Fibroblast of lung (primary cell): Measurements from ENCODE around the gene DTYMK. TPM values are rescaled to one million over a fixed set of nuclear protein-coding genes. Genes with fewer than 3 reads are reported as not detected.

ENCODE experiments used
- DNase-seq, 2 donors: peaks; one replicate each; pipeline versions ENCODE4 v3.0.0 to v3.0.0-alpha.2; 2010; ENCODE audit warnings: low read depth in 2 of 2
- H2AFZ ChIP-seq: 2 replicates; pipeline ENCODE4 v1.5.1; 2012; ENCODE audit warnings: low read length, control low read depth, inconsistent platforms
- H3K27ac ChIP-seq: 2 replicates; pipeline ENCODE4 v1.5.1; 2011; ENCODE audit warnings: low read length, control low read depth; ENCODE audit not compliant: insufficient read depth
- H3K27me3 ChIP-seq: 2 replicates; pipeline ENCODE4 v1.5.1; 2011; ENCODE audit warnings: mild to moderate bottlenecking, low read length; ENCODE audit not compliant: control insufficient read depth, insufficient read depth
- H3K36me3 ChIP-seq: 2 replicates; pipeline ENCODE4 v1.5.1; 2011; ENCODE audit warnings: low read length; ENCODE audit not compliant: control insufficient read depth, insufficient read depth
- H3K4me1 ChIP-seq: 2 replicates; pipeline ENCODE4 v1.5.1; 2011; ENCODE audit warnings: low read length; ENCODE audit not compliant: control insufficient read depth, insufficient read depth; ENCODE audit errors: extremely low read depth
- H3K4me2 ChIP-seq: 2 replicates; pipeline ENCODE4 v1.5.1; 2011; ENCODE audit warnings: low read length, control low read depth; ENCODE audit not compliant: insufficient read depth; ENCODE audit errors: extremely low read depth
- H3K4me3 ChIP-seq, 4 experiments: fragments of 200-600 bp in 1 of 4; sonication (generic) in 1 of 4; replicated peaks in 1 of 4; 2 replicates each; pipeline ENCODE4 v1.5.1; 2011 to 2016; ENCODE audit warnings: low read length in 4 of 4, low read depth in 3 of 4, mild to moderate bottlenecking in 3 of 4, control low read depth in 2 of 4, inconsistent platforms in 1 of 4, mixed read lengths in 1 of 4; ENCODE audit not compliant: insufficient read depth in 1 of 4; ENCODE audit errors: control extremely low read depth in 1 of 4
- H3K79me2 ChIP-seq: 2 replicates; pipeline ENCODE4 v1.5.1; 2012; ENCODE audit warnings: mild to moderate bottlenecking, low read length, inconsistent platforms; ENCODE audit not compliant: control insufficient read depth, insufficient read depth
- H3K9ac ChIP-seq: 2 replicates; pipeline ENCODE4 v1.5.1; 2011; ENCODE audit warnings: mild to moderate bottlenecking, low read length, control low read depth; ENCODE audit not compliant: insufficient read depth
- H3K9me3 ChIP-seq: 2 replicates; pipeline ENCODE4 v1.5.1; 2012; ENCODE audit warnings: low read depth, low read length; ENCODE audit not compliant: control insufficient read depth, insufficient read depth
- H4K20me1 ChIP-seq: 2 replicates; pipeline ENCODE4 v1.5.1; 2011; ENCODE audit warnings: low read length; ENCODE audit not compliant: control insufficient read depth, insufficient read depth; ENCODE audit errors: extremely low read depth
- CTCF ChIP-seq, 2 donors: IDR thresholded peaks in 1 of 2; conservative IDR thresholded peaks in 1 of 2; 1 replicate in 1 of 2; 2 replicates in 1 of 2; pipeline ENCODE4 v1.5.1; 2011 to 2012; ENCODE audit warnings: low read length in 2 of 2, control low read depth in 1 of 2, inconsistent platforms in 1 of 2, low read depth in 1 of 2, mild to moderate bottlenecking in 1 of 2
- EZH2 ChIP-seq: IDR thresholded peaks from 2 replicates; pipeline ENCODE4 v1.5.1; 2012; ENCODE audit warnings: low read length, control low read depth, mild to moderate bottlenecking; ENCODE audit errors: missing control alignments
- polyA plus RNA-seq, 2 donors: library from polyadenylated mRNA; depleted of rRNA in 1 of 2; stranded (reverse) in 1 of 2; unstranded in 1 of 2; fragments of >200 nt; gene quantifications; 2 replicates each; pipeline ENCODE4 v1.2.1, GENCODE V29; 2011 to 2012; ENCODE audit warnings: missing spikeins in 1 of 2
- total RNA-seq: library from RNA; depleted of rRNA; stranded (reverse); fragments of >200 nt; gene quantifications from 2 replicates; pipeline ENCODE4 v1.2.1, GENCODE V29; 2014

The DTYMK gene
- total and polyA plus RNA-seq, 2 donors (not counting 1 experiment from before 2014, with no cell fraction given): 19.0 to 25.3 TPM

GRCh38 chr2:241657786-241658254 is 28.8 kb downstream of the DTYMK start:
- Histone ChIP-seq H3K9ac (no peak overlapping the region), H3K79me2 (no peaks in the 10 kb centered on the region), H3K4me2 (no peak overlapping the region), H3K4me1 (no peaks in the 10 kb centered on the region), H3K27me3 (no peaks in the 10 kb centered on the region), H2AFZ (no peak overlapping the region), H3K27ac (no peak overlapping the region), H3K9me3 (no peaks in the 10 kb centered on the region), H3K36me3 (peaks cover 30% of the 10 kb centered on the region), H3K4me3 (no peak overlapping the region), H4K20me1 (no peaks in the 10 kb centered on the region)
- no peak for DNase-seq
- TF ChIP-seq EZH2: no peak
- TF ChIP-seq CTCF (conservative IDR thresholded peaks at IDR 0.05 in 1 of 2, IDR thresholded peaks at IDR 0.05 in 1 of 2; ENCODE audit: low read depth in 1 of 2, low read length in 2 of 2): no peak

- no peaks in the 10 kb centered on the region for H3K27me3 ChIP-seq
Measured at GRCh38 chr2:241656190-241656741, 30.3 kb downstream of the DTYMK start.

DNA sequence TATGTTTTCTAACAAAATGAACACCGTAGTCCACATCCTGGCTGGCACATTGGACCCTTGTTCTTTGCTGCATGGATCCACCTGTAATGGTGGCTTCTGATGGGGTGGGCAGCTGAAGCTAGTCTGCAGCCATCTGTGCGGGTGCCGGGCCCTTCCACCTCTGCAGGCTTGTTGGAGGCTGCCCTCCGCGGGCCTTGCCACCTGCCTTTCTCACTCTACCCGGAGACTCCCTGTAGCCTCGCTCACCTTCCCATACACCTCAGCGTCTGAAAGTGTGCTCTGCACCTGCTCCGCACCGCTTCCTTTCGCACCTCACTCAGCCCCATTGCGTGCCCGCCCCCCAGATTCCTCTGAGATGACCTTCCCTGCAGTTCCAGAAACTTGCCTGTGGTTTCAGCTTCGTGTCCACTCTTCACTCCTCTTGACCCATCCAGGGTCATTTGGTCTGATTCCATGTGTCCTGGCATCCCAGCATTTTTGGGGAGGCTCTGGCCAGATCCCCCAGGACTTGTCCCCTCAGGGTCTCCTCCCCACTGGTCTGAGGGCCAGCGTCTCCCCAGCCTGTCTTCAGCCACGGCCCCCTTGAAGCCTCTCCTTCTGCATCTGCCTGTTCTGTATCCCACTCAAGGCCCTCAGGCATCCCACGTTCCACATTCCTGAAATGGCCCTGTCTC is 31.0 kb downstream of the DTYMK start:
- Histone ChIP-seq H2AFZ (no peak overlapping the region), H3K27ac (no peak overlapping the region), H3K36me3 (peaks cover 30% of the 10 kb centered on the region), H4K20me1 (no peaks in the 10 kb centered on the region), H3K4me3 (no peak overlapping the region), H3K27me3 (no peaks in the 10 kb centered on the region), H3K9ac (no peak overlapping the region), H3K9me3 (no peaks in the 10 kb centered on the region), H3K4me2 (no peak overlapping the region), H3K79me2 (peaks cover under 1% of the 10 kb centered on the region), H3K4me1 (no peaks in the 10 kb centered on the region)
- DNase-seq: no peak
- no peak for TF ChIP-seq EZH2
- TF ChIP-seq CTCF (conservative IDR thresholded peaks at IDR 0.05 in 1 of 2, IDR thresholded peaks at IDR 0.05 in 1 of 2; ENCODE audit: low read depth in 1 of 2, low read length in 2 of 2): no peak

More at GRCh38 chr2:241656190-241656741, 30.3 kb downstream of the DTYMK start:
- DNase-seq: no peak
- TF ChIP-seq CTCF (conservative IDR thresholded peaks at IDR 0.05 in 1 of 2, IDR thresholded peaks at IDR 0.05 in 1 of 2; ENCODE audit: low read depth in 1 of 2, low read length in 2 of 2) (no peak), EZH2 (no peak)
- Histone ChIP-seq H3K79me2 (no peaks in the 10 kb centered on the region), H3K27ac (no peak overlapping the region), H3K9me3 (no peaks in the 10 kb centered on the region), H3K4me2 (no peak overlapping the region), H3K4me1 (no peaks in the 10 kb centered on the region), H3K4me3 (no peak overlapping the region), H4K20me1 (no peaks in the 10 kb centered on the region), H3K9ac (no peak overlapping the region), H2AFZ (no peak overlapping the region), H3K36me3 (peaks cover 35% of the 10 kb centered on the region)
